ENCODE data around the gene PLCB1.

DNA sequence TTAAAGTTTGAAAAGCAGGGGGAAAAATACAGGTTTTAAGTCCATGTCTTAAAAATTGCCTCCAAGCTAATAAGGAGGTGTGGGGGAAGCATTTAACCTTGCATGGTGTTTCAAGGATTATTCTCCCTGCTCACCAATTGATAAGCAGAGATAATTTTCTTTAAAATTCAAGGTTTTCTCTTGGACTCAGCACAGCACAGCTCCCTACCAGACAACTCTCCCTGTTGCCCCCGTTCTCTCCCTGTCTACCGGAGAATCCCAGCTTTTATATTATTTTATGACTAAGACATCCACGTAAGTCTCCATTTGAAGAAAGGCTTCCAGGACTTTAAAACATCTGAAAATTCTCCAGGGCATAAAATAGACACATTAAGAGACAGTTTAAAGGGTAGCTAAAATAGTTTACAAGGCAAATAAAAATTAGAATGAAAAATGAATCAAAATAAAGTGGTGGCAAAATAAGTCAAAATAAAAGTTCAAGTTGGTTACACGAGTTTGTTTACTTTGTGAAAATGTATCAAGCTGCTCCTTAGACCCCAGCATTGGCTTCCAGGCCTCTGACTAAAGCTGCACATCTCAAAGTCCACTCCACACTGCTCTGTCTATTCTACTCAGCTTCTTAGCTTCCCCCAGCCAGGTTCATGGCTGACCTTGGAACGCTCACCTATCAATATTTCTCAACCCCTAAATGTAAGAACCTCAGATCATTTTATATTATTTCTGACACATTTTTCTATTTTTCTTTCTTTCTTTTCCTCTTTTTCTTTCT, 748.2 kb downstream of the PLCB1 start:
- TF ChIP-seq EZH2 (IDR thresholded peaks at IDR 0.05; ENCODE audit: low read length) = no peak
- TF ChIP-seq CTCF (optimal IDR thresholded peaks at IDR 0.05 in 1 of 3, IDR thresholded peaks at IDR 0.05 in 1 of 3, conservative IDR thresholded peaks at IDR 0.05 in 1 of 3; ENCODE audit: extremely low read depth in 1 of 3, insufficient read depth in 2 of 3, low read length in 3 of 3) = no peak

Measured in keratinocyte (primary cell).